GM23248 (cell line): ENCODE measurements around the gene EIF4E. TPM values are rescaled to one million over a fixed set of nuclear protein-coding genes. Genes with fewer than 3 reads are reported as not detected.

Experiments used
- DNase-seq: peaks from one replicate; pipeline ENCODE4 v3.0.0-alpha.2; 2015
- H2AFZ ChIP-seq: fragments of 200-600 bp; sonication (generic); 2 replicates; pipeline ENCODE4 v1.6.1; 2016; ENCODE audit warnings: antibody characterized with exemption
- H3F3A ChIP-seq: fragments of 200-600 bp; sonication (generic); 2 replicates; pipeline ENCODE4 v1.6.1; 2016; ENCODE audit warnings: mild to moderate bottlenecking, antibody characterized with exemption, mixed run types; ENCODE audit not compliant: insufficient read depth
- H3K27ac ChIP-seq: fragments of 200-600 bp; sonication (generic); 2 replicates; pipeline ENCODE4 v1.5.1; 2016; ENCODE audit warnings: mild to moderate bottlenecking
- H3K27me3 ChIP-seq: fragments of 200-600 bp; sonication (generic); replicated peaks from 2 replicates; pipeline ENCODE4 v1.6.1; 2016; ENCODE audit warnings: mild to moderate bottlenecking; ENCODE audit not compliant: insufficient read depth
- H3K36me3 ChIP-seq: fragments of 200-600 bp; sonication (generic); 2 replicates; pipeline ENCODE4 v1.6.1; 2016; ENCODE audit warnings: low read depth, mild to moderate bottlenecking
- H3K4me1 ChIP-seq: fragments of 200-600 bp; sonication (generic); 2 replicates; pipeline ENCODE4 v1.6.1; 2016; ENCODE audit warnings: mild to moderate bottlenecking; ENCODE audit not compliant: insufficient read depth
- H3K4me2 ChIP-seq: fragments of 200-600 bp; sonication (generic); one replicate; pipeline ENCODE4 v1.6.1; 2016; ENCODE audit warnings: mild to moderate bottlenecking; ENCODE audit not compliant: unreplicated experiment
- H3K4me3 ChIP-seq: fragments of 200-600 bp; sonication (generic); 2 replicates; pipeline ENCODE4 v1.5.1; 2016; ENCODE audit warnings: mild to moderate bottlenecking
- H3K79me2 ChIP-seq: fragments of 200-600 bp; sonication (generic); 2 replicates; pipeline ENCODE4 v1.6.1; 2016; ENCODE audit warnings: mild to moderate bottlenecking; ENCODE audit not compliant: insufficient read depth
- H3K9ac ChIP-seq: fragments of 200-600 bp; sonication (generic); 2 replicates; pipeline ENCODE4 v1.6.1; 2016; ENCODE audit warnings: mild to moderate bottlenecking
- H3K9me2 ChIP-seq: fragments of 200-600 bp; sonication (generic); 2 replicates; pipeline ENCODE4 v1.6.1; 2016; ENCODE audit warnings: mixed run types, mild to moderate bottlenecking, moderate library complexity; ENCODE audit not compliant: insufficient read depth
- H3K9me3 ChIP-seq: fragments of 200-600 bp; sonication (generic); one replicate; pipeline ENCODE4 v1.6.1; 2017; ENCODE audit warnings: low read depth
- H4K20me1 ChIP-seq: fragments of 200-600 bp; sonication (generic); 2 replicates; pipeline ENCODE4 v1.6.0; 2016; ENCODE audit not compliant: insufficient read depth
- EZH2 ChIP-seq: fragments of 200-600 bp; sonication (generic); IDR thresholded peaks from 2 replicates; pipeline ENCODE4 v1.6.1; 2018; ENCODE audit warnings: antibody characterized with exemption, mild to moderate bottlenecking; ENCODE audit not compliant: insufficient read depth, poor library complexity, severe bottlenecking
- EZH2phosphoT487 ChIP-seq: fragments of 200-600 bp; sonication (generic); IDR thresholded peaks from 2 replicates; pipeline ENCODE4 v1.6.1; 2018; ENCODE audit warnings: antibody characterized with exemption, moderate library complexity, mild to moderate bottlenecking, low read depth; ENCODE audit not compliant: insufficient read depth
- WGBS, 2 experiments: methylation state at CpG; one replicate each; pipeline ENCODE4 v1.1.6; 2015 to 2017; ENCODE audit warnings: low lambda C conversion rate in 2 of 2, low coverage in 1 of 2; ENCODE audit errors: missing lambda C conversion rate in 2 of 2; 5-methylcytosine and 5-hydroxymethylcytosine counted together
- in situ Hi-C: fragments of 300-500 bp; cut with MboI; formaldehyde crosslinking; loops from 2 replicates; pipeline ENCODE4 v1.15.0; 2020
- polyA plus RNA-seq: library from polyadenylated mRNA; unstranded; fragments of >200 nt; fragmentation: Nextera tagmentation; extraction: Ambion mirVana; gene quantifications from 2 replicates; pipeline ENCODE4 v1.2.1, GENCODE V29; 2016
- total RNA-seq: library from RNA; depleted of rRNA; stranded (reverse); fragments of >200 nt; shearing (Covaris generic); gene quantifications from 2 replicates; pipeline ENCODE4 v1.2.3, GENCODE V29; 2014

EIF4E gene
- total and polyA plus RNA-seq, 2 experiments from 2014 or later, result 113 to 133 TPM

- Histone ChIP-seq H3K4me1 (peaks cover 38% of the 10 kb centered on the region), H2AFZ (no peak overlapping the region), H3K36me3 (no peaks in the 10 kb centered on the region), H3K9me2 (no peaks in the 10 kb centered on the region), H3K9ac (no peak overlapping the region), H3K9me3 (no peaks in the 10 kb centered on the region), H3F3A (peaks cover 14% of the 10 kb centered on the region), H3K27me3 (no peaks in the 10 kb centered on the region), H3K27ac (no peak overlapping the region), H3K4me2 (no peak overlapping the region), H3K79me2 (peaks cover 100% of the 10 kb centered on the region), H3K4me3 (no peak overlapping the region), H4K20me1 (no peaks in the 10 kb centered on the region)
- in situ Hi-C loops, result no loop called here
- TF ChIP-seq EZH2phosphoT487 (no peak), EZH2 (no peak)
- WGBS, 2 experiments, result 75 to 85% methylated on average over 2 of the region's 2 CpGs
- DNase-seq, result no peak
Measured at GRCh38 chr4:98908703-98909262, 20.1 kb downstream of the EIF4E start.

DNA sequence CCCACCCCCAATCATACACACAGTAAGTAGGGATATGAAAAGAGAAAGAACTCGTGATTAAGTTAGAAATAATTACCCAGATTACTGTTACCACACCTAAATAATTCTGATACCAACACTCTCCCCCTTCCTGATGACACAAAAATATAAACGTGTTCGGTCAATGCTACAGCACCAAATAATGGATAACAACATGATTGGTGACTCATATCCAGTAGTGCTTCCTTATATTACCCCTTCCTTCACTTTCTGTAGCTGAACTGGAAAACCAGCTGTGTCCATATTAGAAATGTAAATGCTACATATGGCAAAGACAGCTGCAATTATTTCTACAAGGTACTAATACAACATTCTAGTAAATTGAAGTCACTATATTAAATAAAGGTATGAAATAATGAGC, 20.8 kb downstream of the EIF4E start:
- no peak overlapping the region for H3K4me2 ChIP-seq
- H3K27ac ChIP-seq, result no peak overlapping the region
- in situ Hi-C loops, result no loop called here
- H3K4me1 ChIP-seq, result peaks cover 38% of the 10 kb centered on the region
- no peaks in the 10 kb centered on the region for H3K9me3 ChIP-seq
- peaks cover 14% of the 10 kb centered on the region for H3F3A ChIP-seq
- H3K9me2 ChIP-seq, result no peaks in the 10 kb centered on the region
- no peak overlapping the region for H3K9ac ChIP-seq
- H3K36me3 ChIP-seq, result no peaks in the 10 kb centered on the region
- H3K27me3 ChIP-seq, result no peaks in the 10 kb centered on the region
- H3K4me3 ChIP-seq, result no peak overlapping the region
- H3K79me2 ChIP-seq, result peaks cover 100% of the 10 kb centered on the region
- H4K20me1 ChIP-seq, result no peaks in the 10 kb centered on the region
- WGBS, 2 experiments, result 94 to 99% methylated on average over 3 of the region's 3 CpGs
- no peak overlapping the region for H2AFZ ChIP-seq
- DNase-seq, result no peak
- TF ChIP-seq EZH2, result no peak
- no peak for TF ChIP-seq EZH2phosphoT487

DNA sequence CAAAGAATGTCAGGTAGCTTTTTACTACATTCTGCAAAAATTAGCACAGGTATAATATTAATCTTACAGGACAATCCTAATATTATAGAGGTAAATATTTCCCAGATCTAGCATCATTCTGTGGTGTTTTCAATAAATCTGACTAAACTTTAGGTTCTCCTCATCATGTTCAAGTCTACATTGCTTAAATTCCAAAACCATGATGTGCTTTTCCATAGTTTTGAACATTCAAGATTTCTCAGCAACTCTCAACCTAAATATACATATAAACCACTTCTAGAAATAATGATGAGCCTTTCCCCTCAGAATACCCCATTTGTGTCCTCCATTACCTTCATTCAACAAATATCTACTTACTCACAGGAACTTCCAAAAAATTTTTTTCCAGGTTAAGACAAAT, 23.1 kb downstream of the EIF4E start:
- Histone ChIP-seq H3K9me3 (no peaks in the 10 kb centered on the region), H3K27me3 (no peaks in the 10 kb centered on the region), H2AFZ (no peak overlapping the region), H3K27ac (peak overlapping the region; percentile 29), H3K4me2 (peak overlapping the region; percentile 37), H3K9ac (no peak overlapping the region), H3K36me3 (peaks cover 10% of the 10 kb centered on the region; the same call in 1 of the 2 replicates), H4K20me1 (no peaks in the 10 kb centered on the region), H3K79me2 (peaks cover 100% of the 10 kb centered on the region), H3K4me3 (no peak overlapping the region), H3K4me1 (peaks cover 35% of the 10 kb centered on the region), H3F3A (peaks cover 14% of the 10 kb centered on the region), H3K9me2 (no peaks in the 10 kb centered on the region)
- DNase-seq, result peak; percentile 46
- no peak for TF ChIP-seq EZH2
- TF ChIP-seq EZH2phosphoT487, result no peak
- in situ Hi-C loops, result no loop called here

GRCh38 chr4:98905297-98905696, 23.6 kb downstream of the EIF4E start:
- H3K9me3 ChIP-seq, result no peaks in the 10 kb centered on the region
- H3K4me1 ChIP-seq, result peaks cover 30% of the 10 kb centered on the region
- 96 to 99% methylated on average over 3 of the region's 3 CpGs for WGBS, 2 experiments
- TF ChIP-seq EZH2phosphoT487 (no peak), EZH2 (no peak)
- H2AFZ ChIP-seq, result no peak overlapping the region
- H3K27ac ChIP-seq, result peak overlapping the region; percentile 29
- no peaks in the 10 kb centered on the region for H4K20me1 ChIP-seq
- H3K79me2 ChIP-seq, result peaks cover 100% of the 10 kb centered on the region
- no peaks in the 10 kb centered on the region for H3K9me2 ChIP-seq
- H3K27me3 ChIP-seq, result no peaks in the 10 kb centered on the region
- H3K36me3 ChIP-seq, result peaks cover 15% of the 10 kb centered on the region; the same call in 1 of the 2 replicates
- H3K4me3 ChIP-seq, result no peak overlapping the region
- peaks cover 14% of the 10 kb centered on the region for H3F3A ChIP-seq
- H3K9ac ChIP-seq, result no peak overlapping the region
- DNase-seq, result no peak
- in situ Hi-C loops, result no loop called here
- peak overlapping the region; percentile 37 for H3K4me2 ChIP-seq

- H3K4me2 ChIP-seq, result no peak overlapping the region
- H3K36me3 ChIP-seq, result peaks cover 27% of the 10 kb centered on the region; the same call in 1 of the 2 replicates
- H3K79me2 ChIP-seq, result peaks cover 100% of the 10 kb centered on the region
- H3K9ac ChIP-seq, result no peak overlapping the region
- in situ Hi-C loops, result no loop called here
- WGBS, 2 experiments, result 70 to 77% methylated on average over 5 of the region's 5 CpGs
- H3F3A ChIP-seq, result peaks cover 14% of the 10 kb centered on the region
- H3K9me2 ChIP-seq, result no peaks in the 10 kb centered on the region
- no peaks in the 10 kb centered on the region for H3K9me3 ChIP-seq
- H3K4me3 ChIP-seq, result no peak overlapping the region
- TF ChIP-seq EZH2 (no peak), EZH2phosphoT487 (no peak)
- no peaks in the 10 kb centered on the region for H3K27me3 ChIP-seq
- no peak overlapping the region for H3K27ac ChIP-seq
- no peak for DNase-seq
- H3K4me1 ChIP-seq, result peaks cover 23% of the 10 kb centered on the region
- no peaks in the 10 kb centered on the region for H4K20me1 ChIP-seq
- no peak overlapping the region for H2AFZ ChIP-seq
Measured at GRCh38 chr4:98903963-98904362, 25.0 kb downstream of the EIF4E start.
